22Rv1 (cell line): Measurements from ENCODE around the gene DPH3.

ENCODE experiments used
- H3K27ac ChIP-seq: fragments of 450-650 bp; 2 replicates; pipeline ENCODE4 v1.5.1; 2017
- ZFX ChIP-seq: fragments of 450-650 bp; IDR thresholded peaks from 2 replicates; pipeline ENCODE4 v1.6.1; 2017; ENCODE audit warnings: antibody characterized with exemption, borderline replicate concordance
- TF ChIP-seq, protein P1 (sequence below): fragments of 450-650 bp; IDR thresholded peaks from 2 replicates; pipeline ENCODE4 v1.5.1; 2017; ENCODE audit warnings: mild to moderate bottlenecking

Gene DPH3

DNA sequence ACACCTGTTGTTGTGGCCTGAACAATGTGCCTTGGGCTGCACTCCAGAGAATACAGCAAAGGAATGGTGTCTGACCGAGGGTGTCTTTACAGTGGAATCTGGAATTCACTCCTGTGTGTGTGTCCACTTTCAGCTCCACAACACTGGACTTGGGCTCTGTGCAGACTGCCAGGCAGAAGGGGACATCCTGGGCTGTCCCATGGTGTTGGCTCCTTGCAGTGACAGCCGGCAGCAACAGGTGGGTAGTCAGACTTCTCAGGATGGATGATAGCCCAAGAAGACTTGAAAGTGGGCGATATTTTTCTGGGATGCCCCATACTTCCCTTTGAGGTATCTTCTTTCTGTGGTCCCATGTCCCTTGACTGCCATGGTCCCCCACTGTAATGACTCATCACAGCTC, 45.0 kb downstream of the DPH3 start:
- TF ChIP-seq, protein P1, sequence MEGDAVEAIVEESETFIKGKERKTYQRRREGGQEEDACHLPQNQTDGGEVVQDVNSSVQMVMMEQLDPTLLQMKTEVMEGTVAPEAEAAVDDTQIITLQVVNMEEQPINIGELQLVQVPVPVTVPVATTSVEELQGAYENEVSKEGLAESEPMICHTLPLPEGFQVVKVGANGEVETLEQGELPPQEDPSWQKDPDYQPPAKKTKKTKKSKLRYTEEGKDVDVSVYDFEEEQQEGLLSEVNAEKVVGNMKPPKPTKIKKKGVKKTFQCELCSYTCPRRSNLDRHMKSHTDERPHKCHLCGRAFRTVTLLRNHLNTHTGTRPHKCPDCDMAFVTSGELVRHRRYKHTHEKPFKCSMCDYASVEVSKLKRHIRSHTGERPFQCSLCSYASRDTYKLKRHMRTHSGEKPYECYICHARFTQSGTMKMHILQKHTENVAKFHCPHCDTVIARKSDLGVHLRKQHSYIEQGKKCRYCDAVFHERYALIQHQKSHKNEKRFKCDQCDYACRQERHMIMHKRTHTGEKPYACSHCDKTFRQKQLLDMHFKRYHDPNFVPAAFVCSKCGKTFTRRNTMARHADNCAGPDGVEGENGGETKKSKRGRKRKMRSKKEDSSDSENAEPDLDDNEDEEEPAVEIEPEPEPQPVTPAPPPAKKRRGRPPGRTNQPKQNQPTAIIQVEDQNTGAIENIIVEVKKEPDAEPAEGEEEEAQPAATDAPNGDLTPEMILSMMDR: no peak
- TF ChIP-seq ZFX: no peak
- no peak overlapping the region for H3K27ac ChIP-seq

GRCh38 chr3:16216373-16216935, 48.3 kb downstream of the DPH3 start:
- no peak overlapping the region for H3K27ac ChIP-seq
- TF ChIP-seq, protein P1: no peak
- no peak for TF ChIP-seq ZFX

DNA sequence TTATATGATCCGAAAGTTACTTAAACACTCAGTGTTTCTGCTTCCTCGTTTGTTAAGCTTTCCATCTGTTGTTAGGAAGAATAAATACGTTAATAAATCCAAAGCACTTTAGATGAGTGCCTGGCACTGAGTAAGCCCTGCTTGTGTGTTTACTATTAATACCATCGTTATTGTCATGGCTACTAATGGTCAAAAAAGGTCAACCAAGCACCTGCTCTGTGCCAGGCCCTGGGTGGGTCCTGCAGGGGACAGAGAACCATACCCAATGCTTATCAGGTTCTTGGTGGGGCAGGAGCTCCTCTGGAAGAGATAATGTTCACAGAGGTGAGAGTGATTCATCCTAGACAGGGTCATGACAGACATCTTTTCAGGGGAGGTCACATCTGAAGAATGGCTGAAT, 50.4 kb downstream of the DPH3 start:
- H3K27ac ChIP-seq: no peak overlapping the region
- TF ChIP-seq, protein P1: no peak
- TF ChIP-seq ZFX: no peak

DNA sequence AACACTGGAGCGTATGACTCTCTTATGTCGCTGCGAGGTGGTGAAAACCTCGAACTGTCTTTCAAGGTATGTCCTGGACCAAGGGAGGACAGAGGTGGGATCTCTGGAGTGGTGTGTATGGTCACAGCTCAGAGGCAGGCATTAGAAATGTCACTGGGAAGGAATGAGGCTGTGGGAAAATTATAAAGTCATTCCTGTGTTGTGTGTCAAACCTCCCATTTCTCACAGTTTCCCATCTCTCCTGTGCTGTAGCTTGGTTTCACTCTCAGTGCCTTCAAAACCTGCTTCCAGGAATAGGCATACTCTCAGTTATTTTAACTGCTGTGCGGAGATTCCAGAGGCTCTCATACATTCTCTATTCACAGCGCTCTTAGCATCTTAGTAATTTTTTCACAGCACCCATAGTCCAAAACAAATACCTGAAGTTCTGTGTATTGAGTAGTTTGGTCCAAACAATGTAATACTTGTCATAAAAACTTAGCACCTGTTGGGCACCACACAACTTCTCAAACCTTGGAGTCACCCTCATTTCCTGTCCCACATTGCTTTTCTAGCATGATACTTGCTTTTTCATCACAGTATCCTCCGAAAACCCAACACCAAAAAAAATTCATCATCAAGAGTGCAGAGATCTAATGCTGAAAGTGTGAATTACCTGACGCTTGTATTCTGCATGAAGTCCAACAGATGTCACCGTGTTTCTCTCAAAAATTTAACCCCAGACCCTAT, 53.4 kb downstream of the DPH3 start:
- TF ChIP-seq, protein P1: no peak
- no peak for TF ChIP-seq ZFX
- no peak overlapping the region for H3K27ac ChIP-seq
